Measurements from ENCODE around the gene CXCL17. TPM values are rescaled to one million over a fixed set of nuclear protein-coding genes. Genes with fewer than 3 reads are reported as not detected.

Gene CXCL17
- total RNA-seq, 4 donors from 2014 or later, result 0.55 TPM; not detected in 3

- 65% methylated on average over 8 of the region's 8 CpGs for WGBS
- Histone ChIP-seq H3K4me3 (no peak overlapping the region), H3K4me1 (no peaks in the 10 kb centered on the region), H3K36me3 (no peaks in the 10 kb centered on the region), H3K27ac (no peak overlapping the region), H3K9me3 (no peaks in the 10 kb centered on the region), H3K27me3 (no peaks in the 10 kb centered on the region)
- TF ChIP-seq EP300 (IDR thresholded peaks at IDR 0.05), result no peak
- no peak for TF ChIP-seq POLR2A (IDR thresholded peaks at IDR 0.05)
- TF ChIP-seq POLR2AphosphoS5 (IDR thresholded peaks at IDR 0.05), result no peak
- no peak for TF ChIP-seq CTCF (IDR thresholded peaks at IDR 0.05)
- DNase-seq (ENCODE audit: low spot score in 2 of 2), result no peak
Observed at GRCh38 chr19:42469311-42470235, 26.8 kb upstream of the CXCL17 start.

- Histone ChIP-seq H3K27ac (no peak overlapping the region), H3K4me3 (no peak overlapping the region), H3K9me3 (no peaks in the 10 kb centered on the region), H3K36me3 (no peaks in the 10 kb centered on the region), H3K4me1 (no peaks in the 10 kb centered on the region), H3K27me3 (no peaks in the 10 kb centered on the region)
- DNase-seq (ENCODE audit: low spot score in 2 of 2), result no peak
- WGBS, result 41% methylated on average over 3 of the region's 3 CpGs
- TF ChIP-seq CTCF (IDR thresholded peaks at IDR 0.05), result no peak
- no peak for TF ChIP-seq POLR2AphosphoS5 (IDR thresholded peaks at IDR 0.05)
- no peak for TF ChIP-seq POLR2A (IDR thresholded peaks at IDR 0.05)
- no peak for TF ChIP-seq EP300 (IDR thresholded peaks at IDR 0.05)
Observed at GRCh38 chr19:42468273-42468796, 25.6 kb upstream of the CXCL17 start.

GRCh38 chr19:42467183-42467760 lies 24.5 kb upstream of the CXCL17 start:
- WGBS, result 57% methylated on average over 5 of the region's 5 CpGs
- no peak for DNase-seq (ENCODE audit: low spot score in 2 of 2)
- Histone ChIP-seq H3K27ac (no peak overlapping the region), H3K4me3 (no peak overlapping the region), H3K27me3 (no peaks in the 10 kb centered on the region), H3K9me3 (no peaks in the 10 kb centered on the region), H3K4me1 (no peaks in the 10 kb centered on the region), H3K36me3 (no peaks in the 10 kb centered on the region)
- no peak for TF ChIP-seq CTCF (IDR thresholded peaks at IDR 0.05)
- TF ChIP-seq POLR2A (IDR thresholded peaks at IDR 0.05), result no peak
- no peak for TF ChIP-seq EP300 (IDR thresholded peaks at IDR 0.05)
- TF ChIP-seq POLR2AphosphoS5 (IDR thresholded peaks at IDR 0.05), result no peak

DNA sequence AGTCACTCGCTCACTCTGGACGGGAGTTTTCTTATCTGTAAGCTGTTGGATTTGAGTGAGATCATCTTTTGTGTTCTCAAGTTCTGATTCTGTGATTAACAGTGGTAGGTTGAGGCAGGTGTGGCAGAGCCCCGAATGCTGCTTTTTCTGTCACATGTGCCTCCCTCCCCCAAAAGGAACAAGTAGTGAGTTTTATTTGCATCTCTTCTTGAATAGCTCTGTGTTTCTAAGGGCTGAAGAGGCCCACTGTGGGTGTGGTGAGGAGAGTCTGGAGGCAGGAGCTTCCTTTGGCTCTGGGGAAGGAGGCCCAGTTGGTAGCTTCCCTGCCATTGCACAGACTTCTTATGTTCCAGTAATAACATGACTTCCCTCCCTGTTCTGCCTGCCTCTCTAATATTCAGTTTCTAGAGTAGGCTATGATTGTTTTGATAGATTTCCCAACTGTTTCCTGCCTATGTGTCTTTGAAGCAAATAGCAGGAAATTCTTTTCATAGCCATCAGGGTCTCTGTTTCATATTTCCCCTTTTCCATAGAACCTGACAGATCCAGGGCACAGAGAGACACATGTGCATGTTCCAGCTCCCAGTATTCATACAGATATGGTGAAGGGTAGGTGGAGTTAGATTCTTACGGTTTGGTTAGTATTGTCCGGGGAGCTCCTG lies 23.9 kb upstream of the CXCL17 start:
- Histone ChIP-seq H3K27me3 (no peaks in the 10 kb centered on the region), H3K36me3 (no peaks in the 10 kb centered on the region), H3K4me3 (no peak overlapping the region), H3K27ac (peak overlapping the region; percentile 11), H3K4me1 (no peaks in the 10 kb centered on the region), H3K9me3 (no peaks in the 10 kb centered on the region)
- no peak for DNase-seq (ENCODE audit: low spot score in 2 of 2)
- no peak for TF ChIP-seq EP300 (IDR thresholded peaks at IDR 0.05)
- TF ChIP-seq CTCF (IDR thresholded peaks at IDR 0.05), result no peak
- no peak for TF ChIP-seq POLR2AphosphoS5 (IDR thresholded peaks at IDR 0.05)
- 67% methylated on average over 5 of the region's 5 CpGs for WGBS

All from suprapubic skin (tissue), 4 donors.